Activated gamma-delta T cell treated with anti-CD3 and anti-CD28 coated beads, Interleukin-2, amount 50 U/mL, for 16 hours (primary cell): ENCODE data around the gene SLC35G4.
"Not testable (repeated sequence)": the region's sequence is repeated elsewhere in the genome, so short reads cannot be mapped to it uniquely, and the experiment has no call there.

Experiments used
- DNase-seq: peaks from one replicate; pipeline ENCODE4 v3.0.0-alpha.2; 2020; ENCODE audit warnings: low read depth

The SLC35G4 gene

GRCh38 chr18:11614042-11614441 is 4.6 kb downstream of the SLC35G4 start:
- DNase-seq: not testable (repeated sequence)

GRCh38 chr18:11614981-11615380 is 5.6 kb downstream of the SLC35G4 start:
- DNase-seq: not testable (repeated sequence)

DNA sequence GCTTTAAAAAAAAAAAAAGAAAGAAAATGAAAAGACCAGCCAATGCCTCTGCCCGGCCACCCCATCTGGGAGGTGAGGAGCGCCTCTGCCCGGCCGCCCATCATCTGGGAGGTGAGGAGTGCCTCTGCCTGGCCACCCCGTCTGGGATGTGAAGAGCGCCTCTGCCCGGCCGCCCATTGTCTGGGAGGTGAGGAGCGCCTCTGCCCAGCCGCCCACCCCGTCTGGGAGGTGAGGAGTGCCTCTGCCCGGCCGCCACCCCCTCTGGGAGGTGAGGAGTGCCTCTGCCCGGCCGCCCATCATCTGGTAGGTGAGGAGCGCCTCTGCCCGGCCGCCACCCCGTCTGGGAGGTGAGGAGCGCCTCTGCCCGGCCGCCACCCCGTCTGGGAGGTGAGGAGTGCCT is 37.9 kb downstream of the SLC35G4 start:
- DNase-seq: not testable (repeated sequence)

- not testable (repeated sequence) for DNase-seq
These were observed 38.4 kb downstream of the SLC35G4 start for GRCh38 chr18:11647804-11648203.

DNA sequence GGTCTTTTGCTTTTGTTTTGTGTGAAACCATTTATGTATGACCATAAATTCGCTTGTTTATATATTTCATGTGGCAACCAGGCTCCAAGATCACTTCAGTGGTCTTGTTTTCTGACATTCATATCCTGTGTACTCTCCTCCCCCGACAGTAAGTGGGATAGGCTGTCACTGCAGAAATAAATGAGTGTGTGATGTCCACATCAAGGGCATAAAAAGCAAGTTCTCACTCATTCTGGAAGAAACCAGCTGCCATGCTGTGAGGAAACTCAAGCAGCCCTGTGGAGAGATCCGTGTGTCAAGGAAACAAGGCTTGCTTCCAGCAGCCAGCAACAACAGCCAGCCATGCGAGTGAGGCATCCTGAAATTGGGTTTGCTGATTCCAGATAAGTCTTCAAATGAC is 40.4 kb downstream of the SLC35G4 start:
- DNase-seq: no peak

- DNase-seq: no peak
These were observed 42.5 kb downstream of the SLC35G4 start for GRCh38 chr18:11651899-11652298.

- DNase-seq: no peak
These were observed 44.1 kb downstream of the SLC35G4 start for GRCh38 chr18:11653521-11653920.

DNA sequence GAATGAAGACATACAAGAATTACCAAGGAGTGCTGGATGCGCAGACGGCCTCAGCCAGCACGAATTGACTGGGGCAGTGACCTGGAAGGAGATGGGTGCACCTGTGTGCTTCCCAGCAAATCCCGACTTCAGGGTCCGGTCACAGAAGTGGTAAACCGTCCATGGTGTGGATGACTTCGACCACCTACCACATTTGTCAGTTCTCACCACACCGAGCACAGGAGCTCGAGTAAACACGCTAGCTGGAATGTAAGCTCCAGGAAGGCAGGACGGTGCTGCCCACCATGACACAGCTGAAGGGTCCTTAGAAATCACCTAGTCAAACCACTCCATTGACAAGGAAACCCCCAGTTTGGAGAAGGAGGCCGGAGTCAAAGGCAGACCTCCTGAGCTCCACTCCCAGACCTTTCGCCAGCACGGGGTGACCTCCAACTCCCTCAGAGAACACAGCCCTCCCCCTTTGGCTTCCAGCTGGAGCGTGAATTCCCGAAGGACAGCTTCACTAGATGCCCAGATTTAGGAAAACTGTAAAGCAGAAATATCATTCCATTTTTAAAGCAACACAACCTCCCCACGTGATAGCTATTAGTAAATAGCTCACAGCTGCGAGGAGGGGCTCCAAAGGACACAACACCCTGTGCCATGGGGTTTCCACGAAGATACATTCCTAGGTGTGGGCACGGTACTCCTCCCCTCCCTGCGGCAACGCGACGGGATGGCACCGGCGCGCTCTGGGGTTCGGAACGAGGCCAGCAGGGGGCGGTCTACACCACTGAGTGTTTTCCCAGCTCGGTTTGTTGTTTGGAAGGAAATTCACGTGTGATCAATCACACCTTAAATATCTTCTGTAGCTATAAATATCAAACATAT is 45.6 kb downstream of the SLC35G4 start:
- no peak for DNase-seq

- no peak for DNase-seq
These were observed 46.2 kb downstream of the SLC35G4 start for GRCh38 chr18:11655606-11655932.

GRCh38 chr18:11657152-11657551 is 47.8 kb downstream of the SLC35G4 start:
- no peak for DNase-seq

- no peak for DNase-seq
These were observed 48.2 kb downstream of the SLC35G4 start for GRCh38 chr18:11657554-11657953.

DNA sequence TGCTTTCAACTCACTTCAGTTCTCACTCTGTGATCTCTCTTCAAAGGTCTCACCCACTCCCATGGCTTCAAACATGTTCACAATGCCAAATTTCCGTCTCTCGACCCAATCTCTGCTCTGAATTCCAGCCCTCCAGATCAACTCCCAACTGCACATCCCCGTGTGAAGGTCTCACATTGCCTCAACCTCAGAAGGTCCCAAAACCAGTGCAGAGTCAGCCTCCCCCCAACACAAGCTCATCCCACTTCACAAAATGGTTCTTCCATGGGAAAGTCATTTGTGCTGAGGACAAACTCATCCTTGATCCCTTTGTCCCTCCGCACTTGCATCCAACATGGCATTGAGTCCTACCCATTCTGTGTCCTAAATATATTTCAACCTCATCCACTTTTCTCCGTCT is 48.6 kb downstream of the SLC35G4 start:
- no peak for DNase-seq

- DNase-seq: no peak
These were observed 49.6 kb downstream of the SLC35G4 start for GRCh38 chr18:11658989-11659388.
